Measurements from ENCODE around the gene EZR.

- TF ChIP-seq REST (IDR thresholded peaks at IDR 0.05; ENCODE audit: low read depth, low read length) (no peak), EGR1 (IDR thresholded peaks at IDR 0.05; ENCODE audit: borderline replicate concordance in 1 of 2, low read depth in 2 of 2, low read length in 2 of 2) (no peak), POLR2A (IDR thresholded peaks at IDR 0.05; ENCODE audit: low read depth, low read length) (no peak), ZNF24 (IDR thresholded peaks at IDR 0.05) (no peak), CTCF (IDR thresholded peaks at IDR 0.05 in 2 of 3, conservative IDR thresholded peaks at IDR 0.05 in 1 of 3; ENCODE audit: control insufficient read depth in 2 of 3, extremely low read depth in 1 of 3, insufficient read depth in 1 of 3, low read depth in 3 of 3, low read length in 3 of 3) (no peak), POLR2AphosphoS5 (IDR thresholded peaks at IDR 0.05; ENCODE audit: low read length) (no peak), CHD2 (IDR thresholded peaks at IDR 0.05; ENCODE audit: borderline replicate concordance, low read depth, low read length) (no peak), ESRRA (IDR thresholded peaks at IDR 0.05; ENCODE audit: low read length) (no peak), ZNF207 (IDR thresholded peaks at IDR 0.05; ENCODE audit: borderline replicate concordance) (no peak), ZZZ3 (IDR thresholded peaks at IDR 0.05; ENCODE audit: control insufficient read depth, insufficient read length, low read depth) (no peak), ATF2 (IDR thresholded peaks at IDR 0.05; ENCODE audit: low read length) (no peak), EZH2 (IDR thresholded peaks at IDR 0.05; ENCODE audit: borderline replicate concordance, control insufficient read depth, low read depth, low read length) (no peak), SUZ12 (IDR thresholded peaks at IDR 0.05; ENCODE audit: unreplicated experiment) (no peak)
Measured at GRCh38 chr6:158840465-158840864, 21.3 kb upstream of the EZR start.
